Upper lobe of left lung (tissue), 4 donors: ENCODE measurements around the gene ELANE.

Experiments
- EP300 ChIP-seq, 4 donors: sonication (generic); formaldehyde crosslinking; IDR thresholded peaks; one replicate each; pipeline ENCODE4 v1.5.1; 2017; ENCODE audit warnings: antibody characterized with exemption in 4 of 4, control low read depth in 2 of 4
- POLR2A ChIP-seq, 4 donors: fragments of 450-650 bp; IDR thresholded peaks; one replicate each; pipeline ENCODE4 v1.5.1; 2016 to 2017; ENCODE audit warnings: antibody characterized with exemption in 4 of 4, mild to moderate bottlenecking in 2 of 4
- TF ChIP-seq, protein P1 (sequence below), 6 experiments: fragments of 450-650 bp in 4 of 6; fragments of 200-600 bp in 2 of 6; sonication (generic) in 2 of 6; IDR thresholded peaks; one replicate each; pipeline ENCODE4 v1.5.1; 2016 to 2019; ENCODE audit warnings: antibody characterized with exemption in 6 of 6

- TF ChIP-seq EP300 (IDR thresholded peaks at IDR 0.05) = peak in 3 of 4 donors; percentile 63 to 91 (median 85)
- TF ChIP-seq, protein P1, sequence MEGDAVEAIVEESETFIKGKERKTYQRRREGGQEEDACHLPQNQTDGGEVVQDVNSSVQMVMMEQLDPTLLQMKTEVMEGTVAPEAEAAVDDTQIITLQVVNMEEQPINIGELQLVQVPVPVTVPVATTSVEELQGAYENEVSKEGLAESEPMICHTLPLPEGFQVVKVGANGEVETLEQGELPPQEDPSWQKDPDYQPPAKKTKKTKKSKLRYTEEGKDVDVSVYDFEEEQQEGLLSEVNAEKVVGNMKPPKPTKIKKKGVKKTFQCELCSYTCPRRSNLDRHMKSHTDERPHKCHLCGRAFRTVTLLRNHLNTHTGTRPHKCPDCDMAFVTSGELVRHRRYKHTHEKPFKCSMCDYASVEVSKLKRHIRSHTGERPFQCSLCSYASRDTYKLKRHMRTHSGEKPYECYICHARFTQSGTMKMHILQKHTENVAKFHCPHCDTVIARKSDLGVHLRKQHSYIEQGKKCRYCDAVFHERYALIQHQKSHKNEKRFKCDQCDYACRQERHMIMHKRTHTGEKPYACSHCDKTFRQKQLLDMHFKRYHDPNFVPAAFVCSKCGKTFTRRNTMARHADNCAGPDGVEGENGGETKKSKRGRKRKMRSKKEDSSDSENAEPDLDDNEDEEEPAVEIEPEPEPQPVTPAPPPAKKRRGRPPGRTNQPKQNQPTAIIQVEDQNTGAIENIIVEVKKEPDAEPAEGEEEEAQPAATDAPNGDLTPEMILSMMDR (IDR thresholded peaks at IDR 0.05) = no peak
- peak in 1 of 4 donors; percentile 27 for TF ChIP-seq POLR2A (IDR thresholded peaks at IDR 0.05)
These were observed 1.7 kb upstream of the ELANE start for GRCh38 chr19:850221-850978.
